ENCODE measurements around the gene RHD. TPM values are rescaled to one million over a fixed set of nuclear protein-coding genes. Genes with fewer than 3 reads are reported as not detected.
A peak's percentile ranks its signal among the peaks of the same experiment; 100 is the strongest.
"Not testable (repeated sequence)": the region's sequence is repeated elsewhere in the genome, so short reads cannot be mapped to it uniquely, and the experiment has no call there.

The RHD gene
- total RNA-seq, 2 experiments from 2014 or later: not detected

- intact Hi-C loops (cut with micrococcal nuclease): not testable (repeated sequence)
These were observed 17.7 kb downstream of the RHD start for GRCh38 chr1:25290043-25290442.

GRCh38 chr1:25293426-25293825 is 21.1 kb downstream of the RHD start:
- H3K27ac Mint-ChIP-seq; H3K36me3 Mint-ChIP-seq; H3K4me1 Mint-ChIP-seq (ENCODE audit: low read depth); H3K4me3 Mint-ChIP-seq; H3K27me3 Mint-ChIP-seq; H3K9me3 Mint-ChIP-seq; CTCF ChIA-PET; intact Hi-C loops (cut with micrococcal nuclease); DNase-seq; POLR2A ChIA-PET: not testable (repeated sequence)

More at GRCh38 chr1:25290043-25290442, 17.7 kb downstream of the RHD start:
- H3K4me1 Mint-ChIP-seq (ENCODE audit: low read depth); H3K36me3 Mint-ChIP-seq; H3K27ac Mint-ChIP-seq; H3K27me3 Mint-ChIP-seq; H3K9me3 Mint-ChIP-seq; H3K4me3 Mint-ChIP-seq; POLR2A ChIA-PET; CTCF ChIA-PET; DNase-seq: not testable (repeated sequence)

GRCh38 chr1:25294889-25295826 is 22.8 kb downstream of the RHD start:
- CTCF ChIA-PET; H3K4me1 Mint-ChIP-seq (ENCODE audit: low read depth); H3K27ac Mint-ChIP-seq; intact Hi-C loops (cut with micrococcal nuclease); H3K27me3 Mint-ChIP-seq; H3K36me3 Mint-ChIP-seq; DNase-seq; H3K9me3 Mint-ChIP-seq; POLR2A ChIA-PET; H3K4me3 Mint-ChIP-seq: not testable (repeated sequence)

DNA sequence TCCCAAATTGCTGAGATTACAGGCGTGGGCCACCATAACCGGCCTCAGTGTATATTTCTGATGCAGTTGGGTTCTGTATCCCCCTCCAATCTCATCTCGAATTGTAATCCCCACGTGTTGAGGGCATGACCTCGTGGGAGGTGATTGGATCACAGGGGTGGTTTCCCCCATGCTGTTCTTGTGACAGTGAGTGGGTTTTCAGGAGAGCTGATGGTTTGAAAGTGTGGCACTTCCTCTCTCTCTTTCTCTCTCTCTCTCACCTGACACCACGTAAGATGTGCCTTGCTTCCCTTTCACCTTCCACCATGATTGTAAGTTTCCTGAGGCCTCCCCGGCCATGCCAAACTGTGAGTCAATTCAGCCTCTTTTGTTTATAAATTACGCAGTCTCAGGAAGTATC is 24.2 kb downstream of the RHD start:
- intact Hi-C loops (cut with micrococcal nuclease); POLR2A ChIA-PET: not testable (repeated sequence)

GRCh38 chr1:25300729-25301128 is 28.4 kb downstream of the RHD start:
- intact Hi-C loops (cut with micrococcal nuclease); H3K4me1 Mint-ChIP-seq (ENCODE audit: low read depth); POLR2A ChIA-PET; DNase-seq; H3K4me3 Mint-ChIP-seq; H3K36me3 Mint-ChIP-seq; CTCF ChIA-PET; H3K27me3 Mint-ChIP-seq; H3K27ac Mint-ChIP-seq; H3K9me3 Mint-ChIP-seq: not testable (repeated sequence)

More for the DNA sequence above, 24.2 kb downstream of the RHD start:
- H3K9me3 Mint-ChIP-seq; H3K4me3 Mint-ChIP-seq; CTCF ChIA-PET; H3K36me3 Mint-ChIP-seq; H3K27me3 Mint-ChIP-seq; H3K27ac Mint-ChIP-seq; H3K4me1 Mint-ChIP-seq (ENCODE audit: low read depth): not testable (repeated sequence)
- peak; percentile 12 for DNase-seq

DNA sequence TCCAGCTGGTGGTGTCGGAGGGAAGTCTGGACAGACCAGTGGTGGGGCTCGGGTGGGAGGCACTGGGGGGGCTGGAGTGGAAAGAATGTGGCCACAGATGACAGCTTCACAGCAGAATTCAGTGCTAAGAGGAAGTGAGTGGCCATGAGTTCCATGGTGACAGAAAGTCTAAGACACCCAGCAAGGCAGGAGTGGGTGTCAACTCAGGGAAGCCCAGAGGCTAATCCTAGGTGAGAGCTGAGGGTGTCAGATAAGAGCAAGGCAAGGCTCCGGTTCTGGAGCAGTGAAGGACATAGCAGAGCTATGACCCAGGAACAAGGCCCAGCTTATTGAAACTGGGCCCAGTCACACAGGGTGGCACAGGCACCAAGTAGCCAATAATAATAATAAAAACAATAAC is 30.0 kb downstream of the RHD start:
- DNase-seq; H3K9me3 Mint-ChIP-seq; CTCF ChIA-PET; intact Hi-C loops (cut with micrococcal nuclease); H3K27ac Mint-ChIP-seq; H3K36me3 Mint-ChIP-seq; H3K4me3 Mint-ChIP-seq; H3K27me3 Mint-ChIP-seq; H3K4me1 Mint-ChIP-seq (ENCODE audit: low read depth); POLR2A ChIA-PET: not testable (repeated sequence)

GRCh38 chr1:25304936-25305335 is 32.6 kb downstream of the RHD start:
- POLR2A ChIA-PET; H3K36me3 Mint-ChIP-seq; H3K9me3 Mint-ChIP-seq; H3K4me1 Mint-ChIP-seq (ENCODE audit: low read depth); intact Hi-C loops (cut with micrococcal nuclease); H3K27ac Mint-ChIP-seq; CTCF ChIA-PET; H3K4me3 Mint-ChIP-seq; H3K27me3 Mint-ChIP-seq; DNase-seq: not testable (repeated sequence)

DNA sequence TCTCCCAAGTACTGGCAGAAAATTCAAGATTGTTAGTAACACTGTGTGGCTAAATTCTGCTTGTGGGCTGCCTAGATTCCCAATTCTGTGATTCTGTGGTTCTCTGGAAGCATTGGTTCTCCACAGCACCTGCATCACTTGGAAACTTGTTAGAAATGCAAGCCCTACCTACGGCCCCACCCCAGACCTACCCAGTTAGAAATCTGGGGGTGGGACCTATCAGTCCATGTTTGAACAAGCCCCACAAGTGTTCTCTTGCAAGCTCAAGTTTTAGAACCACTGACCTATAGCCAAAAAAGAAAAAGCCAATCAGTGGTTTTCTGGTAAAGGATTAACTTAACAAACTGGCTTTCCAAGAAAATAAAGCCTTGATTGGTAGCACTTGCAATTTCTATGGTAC is 35.9 kb downstream of the RHD start:
- intact Hi-C loops (cut with micrococcal nuclease); H3K4me1 Mint-ChIP-seq (ENCODE audit: low read depth); POLR2A ChIA-PET; DNase-seq; H3K27ac Mint-ChIP-seq; H3K4me3 Mint-ChIP-seq; H3K36me3 Mint-ChIP-seq; H3K27me3 Mint-ChIP-seq; H3K9me3 Mint-ChIP-seq; CTCF ChIA-PET: not testable (repeated sequence)

- H3K27ac Mint-ChIP-seq; intact Hi-C loops (cut with micrococcal nuclease); H3K36me3 Mint-ChIP-seq; POLR2A ChIA-PET; H3K4me3 Mint-ChIP-seq; H3K27me3 Mint-ChIP-seq; DNase-seq; H3K4me1 Mint-ChIP-seq (ENCODE audit: low read depth); CTCF ChIA-PET; H3K9me3 Mint-ChIP-seq: not testable (repeated sequence)
These were observed 36.8 kb downstream of the RHD start for GRCh38 chr1:25309085-25309484.

DNA sequence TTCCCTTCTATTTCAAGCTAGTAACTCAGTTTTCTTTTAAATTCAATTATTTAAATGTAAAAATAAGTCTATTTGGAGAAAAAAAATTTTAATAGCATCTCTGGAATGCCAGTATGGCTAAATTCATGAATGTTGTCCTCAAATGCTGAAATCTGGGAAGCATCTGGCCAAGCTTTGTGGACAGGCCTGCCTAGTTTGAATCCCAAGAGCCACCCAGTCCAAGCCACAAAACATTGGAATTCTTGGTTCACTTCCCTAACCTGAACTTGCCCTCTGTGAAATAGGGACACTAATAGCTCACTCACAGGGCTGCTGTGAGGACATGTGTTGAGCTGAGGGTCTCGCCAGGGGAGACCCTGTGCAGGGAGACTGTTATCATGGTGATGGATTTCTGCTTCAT is 37.2 kb downstream of the RHD start:
- POLR2A ChIA-PET; intact Hi-C loops (cut with micrococcal nuclease); H3K27ac Mint-ChIP-seq; H3K4me3 Mint-ChIP-seq; H3K4me1 Mint-ChIP-seq (ENCODE audit: low read depth); H3K9me3 Mint-ChIP-seq; DNase-seq; CTCF ChIA-PET; H3K27me3 Mint-ChIP-seq: not testable (repeated sequence)
- H3K36me3 Mint-ChIP-seq: peaks cover 10% of the 10 kb centered on the region

GRCh38 chr1:25312806-25313470 is 40.6 kb downstream of the RHD start:
- intact Hi-C loops (cut with micrococcal nuclease); H3K4me3 Mint-ChIP-seq; DNase-seq; H3K4me1 Mint-ChIP-seq (ENCODE audit: low read depth); POLR2A ChIA-PET; CTCF ChIA-PET; H3K27ac Mint-ChIP-seq; H3K9me3 Mint-ChIP-seq; H3K27me3 Mint-ChIP-seq: not testable (repeated sequence)
- peaks cover 14% of the 10 kb centered on the region for H3K36me3 Mint-ChIP-seq

- CTCF ChIA-PET; intact Hi-C loops (cut with micrococcal nuclease); H3K27me3 Mint-ChIP-seq; H3K27ac Mint-ChIP-seq; H3K9me3 Mint-ChIP-seq; DNase-seq; H3K36me3 Mint-ChIP-seq; H3K4me3 Mint-ChIP-seq; POLR2A ChIA-PET; H3K4me1 Mint-ChIP-seq (ENCODE audit: low read depth): not testable (repeated sequence)
These were observed 48.1 kb downstream of the RHD start for GRCh38 chr1:25320314-25320938.

DNA sequence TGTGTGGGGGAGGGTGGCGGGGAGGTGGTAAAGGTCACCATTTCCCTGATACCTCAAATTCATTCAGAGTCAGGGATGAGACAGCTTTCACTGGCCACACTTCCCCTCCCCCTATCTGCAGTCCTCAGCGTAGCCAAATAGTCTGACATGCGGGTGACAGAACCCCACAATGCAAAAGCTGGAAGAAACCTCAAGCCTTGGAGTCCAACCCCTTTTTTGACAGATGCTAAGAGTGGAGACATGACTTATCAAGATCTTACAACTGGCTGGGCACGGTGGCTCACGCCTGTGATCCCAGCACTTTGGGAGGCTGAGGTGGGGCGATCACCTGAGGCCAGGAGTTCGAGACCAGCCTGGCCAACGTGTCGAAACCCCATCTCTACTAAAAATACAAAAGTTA is 49.8 kb downstream of the RHD start:
- DNase-seq; intact Hi-C loops (cut with micrococcal nuclease); H3K36me3 Mint-ChIP-seq; H3K27ac Mint-ChIP-seq; H3K9me3 Mint-ChIP-seq; POLR2A ChIA-PET; H3K4me3 Mint-ChIP-seq; H3K4me1 Mint-ChIP-seq (ENCODE audit: low read depth); H3K27me3 Mint-ChIP-seq; CTCF ChIA-PET: not testable (repeated sequence)

Measured in activated CD4-positive, alpha-beta memory T cell treated with anti-CD3 and anti-CD28 coated beads for 36 hours (primary cell).